Hepatocyte (in vitro differentiated cells): Measurements from ENCODE around the gene CMKLR1.

Experiments used
- EZH2 ChIP-seq: fragments of 200-600 bp; sonication (generic); IDR thresholded peaks from 2 replicates; pipeline ENCODE4 v1.6.1; 2016; ENCODE audit warnings: antibody characterized with exemption, mild to moderate bottlenecking, borderline replicate concordance
- EZH2phosphoT487 ChIP-seq: fragments of 200-600 bp; sonication (generic); IDR thresholded peaks from one replicate; pipeline ENCODE4 v1.6.1; 2018; ENCODE audit warnings: antibody characterized with exemption, mild to moderate bottlenecking, low read depth, moderate library complexity; ENCODE audit not compliant: unreplicated experiment, severe bottlenecking
- TF ChIP-seq, protein P1 (sequence below): fragments of 200-600 bp; sonication (generic); IDR thresholded peaks from 2 replicates; pipeline ENCODE4 v1.5.1; 2016; ENCODE audit warnings: antibody characterized with exemption, mild to moderate bottlenecking; ENCODE audit not compliant: poor library complexity

DNA sequence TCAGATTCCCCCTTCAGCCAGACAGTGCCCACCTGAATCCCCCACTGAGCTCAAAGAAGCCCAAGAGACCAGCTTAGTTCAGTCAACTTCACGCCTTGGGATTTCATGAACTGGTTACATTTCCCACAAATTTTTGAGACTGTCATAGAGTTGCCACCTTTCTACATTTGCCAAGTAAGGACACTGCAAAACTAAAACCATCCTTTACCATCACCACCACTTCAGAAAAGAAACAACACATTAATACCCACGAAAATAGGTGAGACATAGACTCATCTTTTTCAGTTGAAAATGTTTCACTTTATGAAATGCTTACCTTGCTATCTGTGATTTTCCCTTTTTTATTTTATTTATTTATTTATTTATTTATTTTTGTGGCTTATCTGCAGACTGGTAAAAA is 16.1 kb downstream of the CMKLR1 start:
- TF ChIP-seq, protein P1, sequence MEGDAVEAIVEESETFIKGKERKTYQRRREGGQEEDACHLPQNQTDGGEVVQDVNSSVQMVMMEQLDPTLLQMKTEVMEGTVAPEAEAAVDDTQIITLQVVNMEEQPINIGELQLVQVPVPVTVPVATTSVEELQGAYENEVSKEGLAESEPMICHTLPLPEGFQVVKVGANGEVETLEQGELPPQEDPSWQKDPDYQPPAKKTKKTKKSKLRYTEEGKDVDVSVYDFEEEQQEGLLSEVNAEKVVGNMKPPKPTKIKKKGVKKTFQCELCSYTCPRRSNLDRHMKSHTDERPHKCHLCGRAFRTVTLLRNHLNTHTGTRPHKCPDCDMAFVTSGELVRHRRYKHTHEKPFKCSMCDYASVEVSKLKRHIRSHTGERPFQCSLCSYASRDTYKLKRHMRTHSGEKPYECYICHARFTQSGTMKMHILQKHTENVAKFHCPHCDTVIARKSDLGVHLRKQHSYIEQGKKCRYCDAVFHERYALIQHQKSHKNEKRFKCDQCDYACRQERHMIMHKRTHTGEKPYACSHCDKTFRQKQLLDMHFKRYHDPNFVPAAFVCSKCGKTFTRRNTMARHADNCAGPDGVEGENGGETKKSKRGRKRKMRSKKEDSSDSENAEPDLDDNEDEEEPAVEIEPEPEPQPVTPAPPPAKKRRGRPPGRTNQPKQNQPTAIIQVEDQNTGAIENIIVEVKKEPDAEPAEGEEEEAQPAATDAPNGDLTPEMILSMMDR, result no peak
- no peak for TF ChIP-seq EZH2
- TF ChIP-seq EZH2phosphoT487, result no peak
